Activated CD8-positive, alpha-beta memory T cell treated with anti-CD3 and anti-CD28 coated beads, Interleukin-2, amount 50 U/mL, for 4 hours (primary cell): ENCODE results near the gene CNTNAP2.
"Not testable (repeated sequence)": the region's sequence is repeated elsewhere in the genome, so short reads cannot be mapped to it uniquely, and the experiment has no call there.

Experiments
- DNase-seq: peaks from one replicate; pipeline ENCODE4 v3.0.0-alpha.2; 2020

The CNTNAP2 gene

GRCh38 chr7:148437043-148437442 is 2320.4 kb downstream of the CNTNAP2 start:
- no peak for DNase-seq

GRCh38 chr7:148442141-148442655 is 2325.6 kb downstream of the CNTNAP2 start:
- no peak for DNase-seq

GRCh38 chr7:148442933-148443332 is 2326.3 kb downstream of the CNTNAP2 start:
- DNase-seq: no peak

GRCh38 chr7:148445260-148446044 is 2328.9 kb downstream of the CNTNAP2 start:
- DNase-seq: no peak

GRCh38 chr7:148447221-148447849 is 2330.7 kb downstream of the CNTNAP2 start:
- DNase-seq: no peak

GRCh38 chr7:148451526-148451925 is 2334.9 kb downstream of the CNTNAP2 start:
- not testable (repeated sequence) for DNase-seq

GRCh38 chr7:148456351-148456750 is 2339.8 kb downstream of the CNTNAP2 start:
- no peak for DNase-seq

GRCh38 chr7:148457310-148457921 is 2340.8 kb downstream of the CNTNAP2 start:
- no peak for DNase-seq

- no peak for DNase-seq
Observed at GRCh38 chr7:148458263-148458662, 2341.7 kb downstream of the CNTNAP2 start.

- DNase-seq: no peak
Observed at GRCh38 chr7:148461392-148462179, 2345.0 kb downstream of the CNTNAP2 start.

GRCh38 chr7:148462774-148463173 is 2346.2 kb downstream of the CNTNAP2 start:
- DNase-seq: not testable (repeated sequence)

GRCh38 chr7:148463210-148463609 is 2346.6 kb downstream of the CNTNAP2 start:
- DNase-seq: no peak

GRCh38 chr7:148464947-148465346 is 2348.3 kb downstream of the CNTNAP2 start:
- no peak for DNase-seq

- DNase-seq: not testable (repeated sequence)
Observed at GRCh38 chr7:148465441-148465840, 2348.8 kb downstream of the CNTNAP2 start.

GRCh38 chr7:148466120-148466519 is 2349.5 kb downstream of the CNTNAP2 start:
- DNase-seq: no peak

GRCh38 chr7:148468700-148469098 is 2352.1 kb downstream of the CNTNAP2 start:
- DNase-seq: no peak
